Parathyroid adenoma (tissue), 2 donors: ENCODE measurements around the gene PKN2.
"Not testable (repeated sequence)": the region's sequence is repeated elsewhere in the genome, so short reads cannot be mapped to it uniquely, and the experiment has no call there.

Experiments
- H2AFZ ChIP-seq: fragments of 300-600 bp; sonication (generic); one replicate; pipeline ENCODE4 v1.7.0; 2017; ENCODE audit warnings: antibody characterized with exemption, mild to moderate bottlenecking
- H3K27ac ChIP-seq: fragments of 300-600 bp; sonication (generic); one replicate; pipeline ENCODE4 v1.7.0; 2017
- H3K27me3 ChIP-seq: fragments of 300-600 bp; sonication (generic); one replicate; pipeline ENCODE4 v1.7.0; 2017; ENCODE audit warnings: low read length; ENCODE audit not compliant: control insufficient read depth, insufficient read depth
- H3K36me3 ChIP-seq: fragments of 300-600 bp; sonication (generic); one replicate; pipeline ENCODE4 v1.7.0; 2017; ENCODE audit warnings: low read length; ENCODE audit not compliant: control insufficient read depth, insufficient read depth
- H3K4me1 ChIP-seq: fragments of 300-600 bp; sonication (generic); one replicate; pipeline ENCODE4 v1.7.0; 2017; ENCODE audit warnings: control low read depth
- H3K4me2 ChIP-seq: fragments of 300-600 bp; sonication (generic); one replicate; pipeline ENCODE4 v1.7.0; 2017; ENCODE audit warnings: low read length
- H3K4me3 ChIP-seq: fragments of 300-600 bp; sonication (generic); one replicate; pipeline ENCODE4 v1.7.0; 2017; ENCODE audit warnings: low read depth, low read length
- H3K79me2 ChIP-seq: fragments of 300-600 bp; sonication (generic); one replicate; pipeline ENCODE4 v1.7.0; 2017; ENCODE audit warnings: control low read depth
- H3K9ac ChIP-seq: fragments of 300-600 bp; sonication (generic); one replicate; pipeline ENCODE4 v1.7.0; 2017; ENCODE audit warnings: mild to moderate bottlenecking
- H3K9me3 ChIP-seq: fragments of 300-600 bp; sonication (generic); one replicate; pipeline ENCODE4 v1.7.0; 2017; ENCODE audit warnings: low read length; ENCODE audit not compliant: control insufficient read depth
- TF ChIP-seq, protein P1 (sequence below): fragments of 300-600 bp; sonication (generic); IDR thresholded peaks from one replicate; pipeline ENCODE4 v1.7.0; 2017; ENCODE audit warnings: antibody characterized with exemption, mild to moderate bottlenecking
- donor health status: primary hyperparathyroidism.

The PKN2 gene

DNA sequence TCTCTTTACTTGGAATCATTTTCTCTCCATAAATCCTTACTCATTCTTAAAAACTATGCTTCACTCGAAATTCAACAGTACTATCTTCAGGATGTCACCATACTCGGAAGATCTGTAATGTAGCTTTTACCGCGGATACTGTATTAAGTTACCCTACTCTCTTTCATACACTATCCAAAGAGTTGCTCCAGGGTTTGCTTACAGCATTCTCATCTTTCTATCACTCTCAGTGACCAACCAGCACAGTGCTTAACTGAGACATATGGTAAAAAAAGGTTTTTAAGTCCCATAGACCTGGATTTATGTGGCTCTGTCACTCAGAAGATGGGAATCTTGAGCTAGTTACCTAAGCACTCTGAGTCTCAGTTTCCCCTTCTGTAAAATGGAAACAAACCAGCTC, 191.5 kb downstream of the PKN2 start:
- no peak overlapping the region for H2AFZ ChIP-seq
- no peak overlapping the region for H3K27ac ChIP-seq
- H3K9ac ChIP-seq, result no peak overlapping the region
- no peaks in the 10 kb centered on the region for H3K9me3 ChIP-seq
- TF ChIP-seq, protein P1, sequence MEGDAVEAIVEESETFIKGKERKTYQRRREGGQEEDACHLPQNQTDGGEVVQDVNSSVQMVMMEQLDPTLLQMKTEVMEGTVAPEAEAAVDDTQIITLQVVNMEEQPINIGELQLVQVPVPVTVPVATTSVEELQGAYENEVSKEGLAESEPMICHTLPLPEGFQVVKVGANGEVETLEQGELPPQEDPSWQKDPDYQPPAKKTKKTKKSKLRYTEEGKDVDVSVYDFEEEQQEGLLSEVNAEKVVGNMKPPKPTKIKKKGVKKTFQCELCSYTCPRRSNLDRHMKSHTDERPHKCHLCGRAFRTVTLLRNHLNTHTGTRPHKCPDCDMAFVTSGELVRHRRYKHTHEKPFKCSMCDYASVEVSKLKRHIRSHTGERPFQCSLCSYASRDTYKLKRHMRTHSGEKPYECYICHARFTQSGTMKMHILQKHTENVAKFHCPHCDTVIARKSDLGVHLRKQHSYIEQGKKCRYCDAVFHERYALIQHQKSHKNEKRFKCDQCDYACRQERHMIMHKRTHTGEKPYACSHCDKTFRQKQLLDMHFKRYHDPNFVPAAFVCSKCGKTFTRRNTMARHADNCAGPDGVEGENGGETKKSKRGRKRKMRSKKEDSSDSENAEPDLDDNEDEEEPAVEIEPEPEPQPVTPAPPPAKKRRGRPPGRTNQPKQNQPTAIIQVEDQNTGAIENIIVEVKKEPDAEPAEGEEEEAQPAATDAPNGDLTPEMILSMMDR, result no peak
- no peaks in the 10 kb centered on the region for H3K36me3 ChIP-seq
- H3K79me2 ChIP-seq, result peaks cover 19% of the 10 kb centered on the region
- H3K27me3 ChIP-seq, result no peaks in the 10 kb centered on the region
- no peaks in the 10 kb centered on the region for H3K4me1 ChIP-seq
- no peak overlapping the region for H3K4me3 ChIP-seq
- no peak overlapping the region for H3K4me2 ChIP-seq

DNA sequence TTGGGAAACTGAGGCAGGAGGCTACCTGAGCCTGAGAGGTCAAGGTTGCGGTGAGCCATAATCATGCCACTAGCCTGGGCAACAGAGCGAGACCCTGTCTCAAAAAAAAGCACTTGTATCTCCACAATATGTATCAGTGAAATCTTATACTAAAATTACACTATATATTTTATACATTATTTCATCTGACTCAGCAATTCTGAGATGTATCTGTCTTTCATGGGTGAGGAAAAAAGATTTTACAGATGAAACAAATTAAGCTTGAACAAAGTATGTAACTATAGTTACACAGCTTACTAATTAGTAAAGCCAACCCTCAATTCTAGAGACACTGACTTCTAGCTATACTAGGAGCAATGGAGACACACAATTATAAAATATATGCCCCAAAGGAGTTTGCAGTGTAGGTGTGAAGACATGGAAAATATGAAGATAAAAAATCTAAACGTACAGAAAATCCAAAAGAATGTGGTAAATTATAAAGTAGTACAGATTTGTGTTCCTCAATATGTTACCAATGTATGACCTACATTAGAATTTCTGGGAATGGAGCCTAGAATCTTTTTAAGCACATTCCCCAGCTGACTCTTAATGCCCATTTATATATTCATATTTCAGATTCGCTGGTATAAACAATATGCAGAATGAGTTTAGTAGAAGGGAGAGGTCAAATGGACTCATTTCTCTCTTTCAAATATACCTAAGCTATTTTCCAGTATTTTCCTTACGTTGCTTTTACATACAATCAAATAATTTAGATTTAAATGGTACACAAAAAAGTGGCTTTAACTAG, 192.7 kb downstream of the PKN2 start:
- Histone ChIP-seq H3K27me3 (no peaks in the 10 kb centered on the region), H3K9me3 (no peaks in the 10 kb centered on the region), H3K36me3 (no peaks in the 10 kb centered on the region), H2AFZ (no peak overlapping the region), H3K4me2 (no peak overlapping the region), H3K9ac (no peak overlapping the region), H3K79me2 (peaks cover 15% of the 10 kb centered on the region), H3K4me3 (no peak overlapping the region), H3K27ac (no peak overlapping the region), H3K4me1 (no peaks in the 10 kb centered on the region)
- TF ChIP-seq, protein P1, result no peak

DNA sequence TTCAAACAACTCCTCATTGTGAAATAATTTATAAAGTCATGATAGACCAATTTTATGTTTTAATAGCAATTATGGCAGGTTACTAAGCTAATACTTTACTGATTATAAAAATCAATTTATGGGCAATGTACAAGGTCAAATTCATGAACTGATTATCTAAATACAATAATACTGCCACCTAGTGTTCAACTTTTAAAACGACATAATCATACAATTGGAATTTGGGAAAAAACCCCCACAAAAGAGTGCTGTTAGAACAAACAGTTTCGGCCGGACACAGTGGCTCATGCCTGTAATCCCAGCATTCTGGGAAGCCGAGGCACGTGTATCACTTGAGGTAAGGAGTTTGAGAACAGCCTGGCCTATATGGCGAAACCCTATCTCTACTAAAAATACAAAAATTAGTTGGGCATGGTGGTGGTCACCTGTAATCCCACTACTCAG, 193.3 kb downstream of the PKN2 start:
- TF ChIP-seq, protein P1, result peak; percentile 49
- H3K4me2 ChIP-seq, result no peak overlapping the region
- H3K79me2 ChIP-seq, result peaks cover 11% of the 10 kb centered on the region
- no peaks in the 10 kb centered on the region for H3K36me3 ChIP-seq
- H3K9ac ChIP-seq, result no peak overlapping the region
- H3K27me3 ChIP-seq, result no peaks in the 10 kb centered on the region
- no peaks in the 10 kb centered on the region for H3K9me3 ChIP-seq
- H3K27ac ChIP-seq, result no peak overlapping the region
- no peaks in the 10 kb centered on the region for H3K4me1 ChIP-seq
- no peak overlapping the region for H3K4me3 ChIP-seq
- H2AFZ ChIP-seq, result no peak overlapping the region

DNA sequence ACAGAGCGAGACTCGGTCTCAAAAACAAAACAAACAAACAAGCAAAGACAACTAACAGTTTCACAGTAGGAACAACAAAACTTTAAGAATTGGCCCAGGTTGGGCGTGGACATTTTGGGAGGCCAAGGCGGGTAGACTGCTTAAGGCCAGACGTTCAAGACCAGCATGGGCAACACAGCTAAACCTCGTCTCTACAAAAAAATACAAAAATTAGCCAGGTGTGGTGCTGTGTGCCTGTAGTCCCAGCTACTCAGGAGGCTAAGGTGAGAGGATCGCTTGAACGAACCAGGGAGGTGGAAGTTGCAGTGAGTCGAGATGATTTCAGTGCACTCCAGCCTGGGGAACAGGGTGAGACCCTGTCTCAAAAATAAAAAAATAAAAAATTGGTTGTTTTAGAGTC, 193.8 kb downstream of the PKN2 start:
- H3K9ac ChIP-seq, result no peak overlapping the region
- no peaks in the 10 kb centered on the region for H3K36me3 ChIP-seq
- H3K79me2 ChIP-seq, result peaks cover 11% of the 10 kb centered on the region
- H3K4me2 ChIP-seq, result no peak overlapping the region
- no peak overlapping the region for H3K4me3 ChIP-seq
- no peaks in the 10 kb centered on the region for H3K9me3 ChIP-seq
- no peaks in the 10 kb centered on the region for H3K27me3 ChIP-seq
- H2AFZ ChIP-seq, result no peak overlapping the region
- H3K4me1 ChIP-seq, result no peaks in the 10 kb centered on the region
- no peak overlapping the region for H3K27ac ChIP-seq
- TF ChIP-seq, protein P1, result no peak

DNA sequence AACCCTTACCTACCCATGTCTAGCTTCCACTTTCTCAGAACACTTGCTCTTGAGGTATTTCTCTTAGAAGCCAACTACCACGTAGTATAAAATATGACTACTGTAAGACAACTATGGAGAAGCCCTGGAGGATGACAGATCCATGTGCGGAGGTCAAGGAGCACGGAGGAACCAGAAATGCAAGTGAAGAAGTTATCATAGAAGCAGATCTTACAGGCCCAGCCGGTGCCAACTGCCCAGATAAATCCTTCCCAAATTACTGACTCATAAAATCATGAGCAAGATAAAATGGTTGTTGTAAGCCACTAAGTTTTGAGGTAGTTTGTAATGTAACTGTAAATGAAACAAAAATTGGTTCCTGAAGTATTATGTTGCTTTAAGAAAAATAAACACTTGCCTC, 194.7 kb downstream of the PKN2 start:
- H3K79me2 ChIP-seq, result peaks cover 8% of the 10 kb centered on the region
- H3K9me3 ChIP-seq, result no peaks in the 10 kb centered on the region
- no peak overlapping the region for H3K4me3 ChIP-seq
- no peak overlapping the region for H3K4me2 ChIP-seq
- H3K4me1 ChIP-seq, result no peaks in the 10 kb centered on the region
- no peak overlapping the region for H3K9ac ChIP-seq
- no peak overlapping the region for H2AFZ ChIP-seq
- no peaks in the 10 kb centered on the region for H3K36me3 ChIP-seq
- H3K27me3 ChIP-seq, result no peaks in the 10 kb centered on the region
- TF ChIP-seq, protein P1, result no peak
- H3K27ac ChIP-seq, result no peak overlapping the region

DNA sequence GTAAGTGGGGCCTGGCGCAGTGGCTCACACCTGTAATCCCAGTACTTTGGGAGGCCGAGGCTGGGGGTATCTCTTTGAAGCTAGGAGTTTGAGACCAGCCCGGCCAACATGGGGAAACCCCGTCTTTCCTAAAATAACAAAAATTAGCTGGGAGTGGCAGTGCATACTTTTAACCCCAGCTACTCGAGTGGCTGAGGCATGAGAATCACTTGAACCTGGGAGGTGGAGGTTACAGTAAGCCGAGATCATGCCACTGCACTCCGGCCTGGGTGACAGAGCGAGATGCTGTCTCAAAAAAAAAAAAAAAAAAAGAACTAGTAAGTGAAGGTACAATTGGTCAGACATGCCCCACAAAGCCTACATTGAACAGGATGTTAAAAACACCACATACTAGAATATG, 196.6 kb downstream of the PKN2 start:
- not testable (repeated sequence) for H3K9ac ChIP-seq, H3K4me3 ChIP-seq, H3K4me2 ChIP-seq, H3K27ac ChIP-seq, H3K79me2 ChIP-seq, H3K36me3 ChIP-seq, H3K27me3 ChIP-seq, H3K4me1 ChIP-seq, H3K9me3 ChIP-seq, H2AFZ ChIP-seq
